ENCODE results near the gene DUSP2.

DUSP2 gene

GRCh38 chr2:96111257-96111640, 34.0 kb downstream of the DUSP2 start:
- Histone ChIP-seq H4K20me1 (peaks cover 0 to 16% (median 0%) of the 10 kb centered on the region in 11 experiments; a peak in 2 of 22 replicates), H3K27ac (no peak overlapping the region), H3K4me3 (no peak overlapping the region), H3K4me1 (peaks cover 26 to 77% (median 66%) of the 10 kb centered on the region in 10 experiments), H3K9ac (no peak overlapping the region), H3K36me3 (no peaks in the 10 kb centered on the region), H3K4me2 (no peak overlapping the region), H3K9me3 (replicated peaks in 1 of 11) (peaks cover 0 to 3% (median 0%) of the 10 kb centered on the region in 11 experiments; a peak in 4 of 22 replicates), H3K27me3 (peaks cover 9 to 26% (median 15%) of the 10 kb centered on the region in 11 experiments)
- no peak for TF ChIP-seq Cebpa-rat (IDR thresholded peaks at IDR 0.05)

GRCh38 chr2:96110621-96111256, 34.5 kb downstream of the DUSP2 start:
- Histone ChIP-seq H3K4me3 (no peak overlapping the region), H3K27me3 (peaks cover 4 to 21% (median 10%) of the 10 kb centered on the region in 11 experiments; a peak in 21 of 22 replicates), H4K20me1 (peaks cover 0 to 12% (median 0%) of the 10 kb centered on the region in 11 experiments; a peak in 2 of 22 replicates), H3K9ac (no peak overlapping the region), H3K4me2 (no peak overlapping the region), H3K36me3 (0 out of 22 replicates have a peak, but pooled peaks cover 0 to under 1% (median 0%) of the 10 kb centered on the region in 11 experiments), H3K9me3 (replicated peaks in 1 of 11) (peaks cover 3 to 8% (median 4%) of the 10 kb centered on the region in 11 experiments; a peak in 20 of 22 replicates), H3K4me1 (peaks cover 26 to 72% (median 61%) of the 10 kb centered on the region in 10 experiments), H3K27ac (no peak overlapping the region)
- no peak for TF ChIP-seq Cebpa-rat (IDR thresholded peaks at IDR 0.05)

GRCh38 chr2:96109931-96110511, 35.2 kb downstream of the DUSP2 start:
- Histone ChIP-seq H3K4me1 (peaks cover 22 to 67% (median 53%) of the 10 kb centered on the region in 10 experiments), H3K9me3 (replicated peaks in 1 of 11) (peaks cover 10 to 16% (median 11%) of the 10 kb centered on the region in 11 experiments), H3K27me3 (peaks cover 0 to 14% (median 2%) of the 10 kb centered on the region in 11 experiments; a peak in 10 of 22 replicates), H3K36me3 (peaks cover 0 to 6% (median 0%) of the 10 kb centered on the region in 11 experiments; a peak in 1 of 22 replicates), H3K27ac (no peak overlapping the region), H4K20me1 (peaks cover 0 to 5% (median 0%) of the 10 kb centered on the region in 11 experiments; a peak in 1 of 22 replicates), H3K4me3 (no peak overlapping the region), H3K4me2 (no peak overlapping the region), H3K9ac (no peak overlapping the region)
- TF ChIP-seq Cebpa-rat (IDR thresholded peaks at IDR 0.05): no peak

GRCh38 chr2:96109361-96109680, 35.9 kb downstream of the DUSP2 start:
- Histone ChIP-seq H3K4me3 (no peak overlapping the region), H3K4me2 (peak overlapping the region; percentile 64 to 88 (median 80); a peak in 18 of 22 replicates), H3K4me1 (peaks cover 25 to 67% (median 52%) of the 10 kb centered on the region in 10 experiments), H4K20me1 (no peaks in the 10 kb centered on the region; a peak in 1 of 22 replicates), H3K36me3 (peaks cover 0 to 6% (median 0%) of the 10 kb centered on the region in 11 experiments; a peak in 1 of 22 replicates), H3K27ac (no peak overlapping the region), H3K9ac (0 out of 22 replicates have a peak overlapping the region, but pooled peaks of 1 of the 11 experiments have one; percentile 31), H3K9me3 (replicated peaks in 1 of 11) (peaks cover 12 to 21% (median 15%) of the 10 kb centered on the region in 11 experiments), H3K27me3 (peaks cover 0 to 7% (median 0%) of the 10 kb centered on the region in 11 experiments; a peak in 5 of 22 replicates)
- TF ChIP-seq Cebpa-rat (IDR thresholded peaks at IDR 0.05): no peak

- H3K27me3 ChIP-seq: 0 out of 22 replicates have a peak, but pooled peaks cover 0 to under 1% (median 0%) of the 10 kb centered on the region in 11 experiments
- H3K4me3 ChIP-seq: no peak overlapping the region
- H3K27ac ChIP-seq: peak overlapping the region in 3 of 11 experiments; percentile 5 to 43 (median 38); a peak in 4 of 22 replicates
- no peak for TF ChIP-seq Cebpa-rat (IDR thresholded peaks at IDR 0.05)
- peak overlapping the region; percentile 64 to 88 (median 80) for H3K4me2 ChIP-seq
- peak overlapping the region in 6 of 11 experiments; percentile 9 to 31 (median 12); a peak in 1 of 22 replicates for H3K9ac ChIP-seq
- H3K36me3 ChIP-seq: peaks cover 0 to 6% (median 0%) of the 10 kb centered on the region in 11 experiments; a peak in 1 of 22 replicates
- peaks cover 12 to 22% (median 15%) of the 10 kb centered on the region in 11 experiments for H3K9me3 ChIP-seq (replicated peaks in 1 of 11)
- H4K20me1 ChIP-seq: no peaks in the 10 kb centered on the region; a peak in 1 of 22 replicates
- peaks cover 28 to 65% (median 51%) of the 10 kb centered on the region in 10 experiments for H3K4me1 ChIP-seq
Measured at GRCh38 chr2:96108541-96109360, 36.5 kb downstream of the DUSP2 start.

GRCh38 chr2:96108151-96108540, 37.1 kb downstream of the DUSP2 start:
- peak overlapping the region in 5 of 11 experiments; percentile 9 to 31 (median 14); a peak in 2 of 22 replicates for H3K9ac ChIP-seq
- peaks cover 12 to 22% (median 15%) of the 10 kb centered on the region in 11 experiments for H3K9me3 ChIP-seq (replicated peaks in 1 of 11)
- H3K27ac ChIP-seq: peak overlapping the region in 1 of 11 experiments; percentile 43; a peak in 2 of 22 replicates

GRCh38 chr2:96107708-96108065, 37.6 kb downstream of the DUSP2 start:
- Histone ChIP-seq H3K4me1 (peaks cover 39 to 67% (median 53%) of the 10 kb centered on the region in 10 experiments), H3K27ac (no peak overlapping the region), H3K4me2 (peak overlapping the region; percentile 64 to 88 (median 80); a peak in 21 of 22 replicates), H3K4me3 (no peak overlapping the region), H4K20me1 (no peaks in the 10 kb centered on the region; a peak in 1 of 22 replicates), H3K36me3 (peaks cover 0 to 6% (median 0%) of the 10 kb centered on the region in 11 experiments; a peak in 1 of 22 replicates), H3K9ac (peak overlapping the region in 2 of 11 experiments; percentile 9 to 14; a peak in 1 of 22 replicates), H3K27me3 (no peaks in the 10 kb centered on the region), H3K9me3 (replicated peaks in 1 of 11) (peaks cover 12 to 22% (median 15%) of the 10 kb centered on the region in 11 experiments)
- TF ChIP-seq Cebpa-rat (IDR thresholded peaks at IDR 0.05): no peak

More at GRCh38 chr2:96108151-96108540, 37.1 kb downstream of the DUSP2 start:
- no peaks in the 10 kb centered on the region for H3K27me3 ChIP-seq
- H4K20me1 ChIP-seq: no peaks in the 10 kb centered on the region; a peak in 1 of 22 replicates
- TF ChIP-seq Cebpa-rat (IDR thresholded peaks at IDR 0.05): no peak
- H3K4me2 ChIP-seq: peak overlapping the region; percentile 64 to 88 (median 80)
- peaks cover 0 to 6% (median 0%) of the 10 kb centered on the region in 11 experiments; a peak in 1 of 22 replicates for H3K36me3 ChIP-seq
- no peak overlapping the region for H3K4me3 ChIP-seq
- H3K4me1 ChIP-seq: peaks cover 34 to 67% (median 53%) of the 10 kb centered on the region in 10 experiments

Measured in BLaER1 treated with 17β-estradiol and CSF1 and Interleukin-3, amounts not matched to agents 10 nM and 100 nM (cell line).